CD14-positive monocyte (primary cell): ENCODE data around the gene CLDN8. TPM values are rescaled to one million over a fixed set of nuclear protein-coding genes. Genes with fewer than 3 reads are reported as not detected.

Experiments used
- DNase-seq, 3 donors: peaks; one replicate each; pipeline ENCODE4 v3.0.0-alpha.2; 2011 to 2022
- H2AFZ ChIP-seq: 2 replicates; pipeline ENCODE4 v1.6.0; 2012; ENCODE audit warnings: mild to moderate bottlenecking, low read depth, low read length, inconsistent platforms; ENCODE audit not compliant: insufficient read depth, poor library complexity, severe bottlenecking
- H3K27ac ChIP-seq, 2 donors: 1 replicate in 1 of 2; 2 replicates in 1 of 2; pipeline ENCODE4 v1.5.1; 2012 to 2013; ENCODE audit warnings: low read length in 2 of 2, control low read depth in 1 of 2, inconsistent platforms in 1 of 2, low read depth in 1 of 2, mild to moderate bottlenecking in 1 of 2
- H3K27me3 ChIP-seq, 2 donors: one replicate each; pipeline versions ENCODE4 v1.6.0 to v1.6.1; 2011 to 2013; ENCODE audit warnings: low read length in 2 of 2; ENCODE audit not compliant: control insufficient read depth in 2 of 2, insufficient read depth in 2 of 2
- H3K36me3 ChIP-seq, 2 donors: replicated peaks in 1 of 2; 1 replicate in 1 of 2; 2 replicates in 1 of 2; pipeline versions ENCODE4 v1.5.1 to v1.6.1; 2012 to 2013; ENCODE audit warnings: low read length in 2 of 2, control low read depth in 1 of 2, inconsistent platforms in 1 of 2, mild to moderate bottlenecking in 1 of 2; ENCODE audit not compliant: insufficient read depth in 2 of 2, control insufficient read depth in 1 of 2
- H3K4me1 ChIP-seq, 2 donors: 1 replicate in 1 of 2; 2 replicates in 1 of 2; pipeline versions ENCODE4 v1.5.1 to v1.6.1; 2012 to 2013; ENCODE audit warnings: low read length in 2 of 2, control low read depth in 1 of 2, inconsistent platforms in 1 of 2, mild to moderate bottlenecking in 1 of 2, moderate library complexity in 1 of 2; ENCODE audit not compliant: insufficient read depth in 2 of 2, control insufficient read depth in 1 of 2
- H3K4me2 ChIP-seq: replicated peaks from 2 replicates; pipeline ENCODE3; 2012; ENCODE audit warnings: low read length, moderate library complexity, mild to moderate bottlenecking; ENCODE audit not compliant: poor library complexity, severe bottlenecking; ENCODE audit errors: extremely low read depth
- H3K4me3 ChIP-seq, 3 experiments: fragments of 200-600 bp in 1 of 3; sonication (generic) in 1 of 3; replicated peaks in 1 of 3; 1 replicate in 2 of 3; 2 replicates in 1 of 3; pipeline ENCODE4 v1.5.1; 2011 to 2013; ENCODE audit warnings: low read length in 3 of 3, mild to moderate bottlenecking in 3 of 3, control low read depth in 2 of 3, low read depth in 2 of 3, inconsistent platforms in 1 of 3, moderate library complexity in 1 of 3
- H3K79me2 ChIP-seq: 2 replicates; pipeline ENCODE4 v1.6.0; 2012; ENCODE audit warnings: mild to moderate bottlenecking, control low read depth, inconsistent platforms, low read length, moderate library complexity; ENCODE audit not compliant: insufficient read depth
- H3K9ac ChIP-seq: 2 replicates; pipeline ENCODE4 v1.6.0; 2017; ENCODE audit warnings: low read length, mild to moderate bottlenecking; ENCODE audit not compliant: insufficient read depth, poor library complexity, severe bottlenecking
- H3K9me3 ChIP-seq, 2 donors: replicated peaks in 1 of 2; 1 replicate in 1 of 2; 2 replicates in 1 of 2; pipeline versions ENCODE4 v1.5.1 to v1.6.1; 2012 to 2013; ENCODE audit warnings: low read length in 2 of 2, control low read depth in 1 of 2; ENCODE audit not compliant: control insufficient read depth in 1 of 2, insufficient read depth in 1 of 2
- H4K20me1 ChIP-seq: 2 replicates; pipeline ENCODE4 v1.6.0; 2012; ENCODE audit warnings: mild to moderate bottlenecking, low read length, control low read depth, moderate library complexity; ENCODE audit not compliant: insufficient read depth
- H3K27ac Mint-ChIP-seq, 7 donors: one replicate each; pipeline ENCODE4 v1.8.0; 2020; ENCODE audit warnings: mild to moderate bottlenecking in 7 of 7, mixed read lengths in 7 of 7, moderate library complexity in 6 of 7, inconsistent platforms in 2 of 7
- H3K27me3 Mint-ChIP-seq, 3 donors: one replicate each; pipeline ENCODE4 v1.8.0; 2021 to 2022; ENCODE audit warnings: low read depth in 3 of 3, mild to moderate bottlenecking in 3 of 3, mixed read lengths in 3 of 3, moderate library complexity in 3 of 3, inconsistent platforms in 1 of 3
- H3K36me3 Mint-ChIP-seq, 2 donors: one replicate each; pipeline ENCODE4 v1.8.0; 2020; ENCODE audit warnings: mixed read lengths in 2 of 2, inconsistent platforms in 1 of 2, mild to moderate bottlenecking in 1 of 2
- H3K4me1 Mint-ChIP-seq: one replicate; pipeline ENCODE4 v1.8.0; 2020; ENCODE audit warnings: mild to moderate bottlenecking, mixed read lengths
- H3K4me3 Mint-ChIP-seq, 2 donors: one replicate each; pipeline ENCODE4 v1.8.0; 2020; ENCODE audit warnings: mild to moderate bottlenecking in 2 of 2, mixed read lengths in 2 of 2, moderate library complexity in 1 of 2
- H3K9me3 Mint-ChIP-seq, 7 donors: one replicate each; pipeline ENCODE4 v1.8.0; 2020 to 2022; ENCODE audit warnings: mixed read lengths in 7 of 7, mild to moderate bottlenecking in 6 of 7, moderate library complexity in 6 of 7, inconsistent platforms in 2 of 7
- WGBS: methylation state at CpG from one replicate; pipeline ENCODE4 v1.1.5; 2013; ENCODE audit warnings: missing lambda C conversion rate; ENCODE audit not compliant: insufficient coverage; 5-methylcytosine and 5-hydroxymethylcytosine counted together
- intact Hi-C, 2 donors: fragments of 100-400 bp; cut with micrococcal nuclease; formaldehyde crosslinking; loops; one replicate each; pipeline versions ENCODE4 v1.15.0 to v1.15.1; 2023
- polyA minus RNA-seq: library from RNA; depleted of rRNA, polyadenylated mRNA; stranded (reverse); fragments of >200 nt; gene quantifications from 2 replicates; pipeline ENCODE4 v1.2.3, GENCODE V29; 2012
- polyA plus RNA-seq, 3 donors: library from polyadenylated mRNA; depleted of rRNA in 1 of 3; unstranded in 2 of 3; stranded (reverse) in 1 of 3; fragments of 300-500 nt in 2 of 3; fragments of >200 nt in 1 of 3; fragmentation: Illumina TruSeq in 2 of 3; gene quantifications; 1 replicate in 2 of 3; 2 replicates in 1 of 3; pipeline ENCODE4 v1.2.3, GENCODE V29; 2012 to 2021
- total RNA-seq, 12 experiments: library from RNA in 1 of 12; stranded (reverse) in 1 of 12; fragments of 120-200 nt in 1 of 12; gene quantifications; one replicate each; pipeline ENCODE4 v1.2.4 and lab custom pipeline; 2013 to 2026; ENCODE audit warnings: mixed read lengths in 6 of 12, inconsistent platforms in 1 of 12
- TF ChIP-seq, protein P1 (sequence below): fragments of 200-600 bp; IDR thresholded peaks from one replicate; pipeline ENCODE4 v1.8.0; 2022; ENCODE audit warnings: antibody characterized with exemption, mild to moderate bottlenecking

Gene CLDN8
- total RNA-seq (2013): not detected
- polyA plus RNA-seq: not detected
- not detected in 2 replicates for polyA minus RNA-seq
- total RNA-seq (lab: John Stamatoyannopoulos, UW): 0 to 0.15 (median 0) reads per million in 11 experiments

DNA sequence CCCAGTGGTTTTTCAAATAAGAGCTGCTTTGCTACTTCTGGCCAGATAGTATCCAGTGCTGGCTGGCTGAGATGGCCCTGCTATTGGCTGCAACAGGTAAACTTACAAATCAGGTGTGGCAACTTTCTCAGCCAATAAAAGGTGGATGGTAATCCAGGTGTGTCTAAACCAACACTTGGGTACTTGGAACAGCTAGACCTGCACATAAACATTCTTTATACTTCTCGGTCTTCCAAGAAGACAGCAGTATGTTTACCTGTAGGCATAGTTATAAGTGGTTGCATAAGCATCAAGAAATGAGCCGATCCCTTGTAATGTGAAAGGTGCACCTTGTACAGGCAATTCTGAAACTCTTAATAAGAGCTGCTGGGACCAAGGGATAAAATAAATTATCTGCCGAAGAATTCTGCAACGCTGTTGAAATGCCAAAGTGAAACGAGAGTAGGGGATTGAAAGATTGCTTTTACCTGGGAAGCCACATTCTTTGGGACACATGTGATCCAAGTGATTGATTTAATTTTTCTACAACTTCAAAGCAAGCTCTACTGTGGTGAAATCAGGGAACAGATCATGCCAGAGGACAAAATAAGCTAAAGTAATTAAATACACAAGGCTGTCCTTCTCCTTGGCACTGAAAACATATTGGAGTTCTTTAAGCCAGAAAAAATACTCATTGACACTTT, at the start of gene CLDN8:
Gene CLDN8 (minus strand): TSS at position 57 of the 683 bp plus-strand sequence. CDS start 172 bp downstream, outside the sequence.
- no peak for DNase-seq
- Histone ChIP-seq H3K4me2 (no peak within 1 kb of the TSS), H3K4me3 (no peak within 1 kb of the TSS), H3K79me2 (no peaks in the 10 kb centered on the region), H3K36me3 (no peaks in the 10 kb centered on the region), H3K4me1 (no peaks in the 10 kb centered on the region), H3K9me3 (no peaks in the 10 kb centered on the region), H3K27ac (no peak within 1 kb of the TSS), H3K9ac (no peak within 1 kb of the TSS), H3K27me3 (no peaks in the 10 kb centered on the region), H2AFZ (no peak within 1 kb of the TSS), H4K20me1 (no peaks in the 10 kb centered on the region)
- Mint-ChIP-seq H3K27me3 (no peaks in the 10 kb centered on the region), H3K27ac (no peak within 1 kb of the TSS), H3K36me3 (no peaks in the 10 kb centered on the region), H3K4me3 (no peak within 1 kb of the TSS), H3K9me3 (peaks cover 0 to 6% (median 3%) of the 10 kb centered on the region in 7 donors), H3K4me1 (no peaks in the 10 kb centered on the region)
- WGBS: 92% methylated on average over 4 of the region's 5 CpGs
- TF ChIP-seq, protein P1, sequence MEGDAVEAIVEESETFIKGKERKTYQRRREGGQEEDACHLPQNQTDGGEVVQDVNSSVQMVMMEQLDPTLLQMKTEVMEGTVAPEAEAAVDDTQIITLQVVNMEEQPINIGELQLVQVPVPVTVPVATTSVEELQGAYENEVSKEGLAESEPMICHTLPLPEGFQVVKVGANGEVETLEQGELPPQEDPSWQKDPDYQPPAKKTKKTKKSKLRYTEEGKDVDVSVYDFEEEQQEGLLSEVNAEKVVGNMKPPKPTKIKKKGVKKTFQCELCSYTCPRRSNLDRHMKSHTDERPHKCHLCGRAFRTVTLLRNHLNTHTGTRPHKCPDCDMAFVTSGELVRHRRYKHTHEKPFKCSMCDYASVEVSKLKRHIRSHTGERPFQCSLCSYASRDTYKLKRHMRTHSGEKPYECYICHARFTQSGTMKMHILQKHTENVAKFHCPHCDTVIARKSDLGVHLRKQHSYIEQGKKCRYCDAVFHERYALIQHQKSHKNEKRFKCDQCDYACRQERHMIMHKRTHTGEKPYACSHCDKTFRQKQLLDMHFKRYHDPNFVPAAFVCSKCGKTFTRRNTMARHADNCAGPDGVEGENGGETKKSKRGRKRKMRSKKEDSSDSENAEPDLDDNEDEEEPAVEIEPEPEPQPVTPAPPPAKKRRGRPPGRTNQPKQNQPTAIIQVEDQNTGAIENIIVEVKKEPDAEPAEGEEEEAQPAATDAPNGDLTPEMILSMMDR: no peak
- intact Hi-C loops: no loop called here

DNA sequence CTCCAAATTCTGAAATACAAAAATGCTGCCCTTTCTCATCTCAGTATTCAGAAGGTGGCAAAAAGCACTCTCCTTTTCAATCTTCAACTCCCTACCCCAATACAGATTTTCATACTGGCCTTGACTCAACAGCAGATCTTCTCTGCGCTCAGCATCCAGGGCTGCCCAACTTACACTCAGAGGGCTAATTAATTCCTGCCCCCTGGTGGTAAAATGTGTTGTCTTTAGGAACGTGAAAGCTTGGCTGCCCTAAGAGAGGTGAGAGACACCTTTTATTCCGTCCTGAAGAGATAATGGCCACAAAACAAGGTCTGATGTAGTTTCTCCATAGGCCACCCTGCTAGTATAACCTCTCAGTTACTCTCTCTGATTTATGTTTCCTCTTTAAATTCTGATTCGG, 41.9 kb upstream of the CLDN8 start:
- no peak overlapping the region for H3K27ac ChIP-seq
- DNase-seq: no peak
- no peaks in the 10 kb centered on the region for H4K20me1 ChIP-seq
- H3K36me3 ChIP-seq: no peaks in the 10 kb centered on the region
- no peak overlapping the region for H3K4me3 Mint-ChIP-seq
- no peak overlapping the region for H3K27ac Mint-ChIP-seq
- intact Hi-C loops: no loop called here
- H3K9me3 ChIP-seq: peaks cover 0 to 4% of the 10 kb centered on the region in 2 donors
- H3K4me2 ChIP-seq: no peak overlapping the region
- WGBS: 100% methylated on average over 1 of the region's 4 CpGs
- no peaks in the 10 kb centered on the region for H3K27me3 ChIP-seq
- H2AFZ ChIP-seq: no peak overlapping the region
- H3K79me2 ChIP-seq: no peaks in the 10 kb centered on the region
- H3K4me1 Mint-ChIP-seq: no peaks in the 10 kb centered on the region
- TF ChIP-seq, protein P1: no peak
- no peak overlapping the region for H3K4me3 ChIP-seq
- peaks cover 0 to 2% (median 0%) of the 10 kb centered on the region in 3 donors for H3K27me3 Mint-ChIP-seq
- no peak overlapping the region for H3K9ac ChIP-seq
- H3K4me1 ChIP-seq: no peaks in the 10 kb centered on the region
- peaks cover 0 to 10% (median 1%) of the 10 kb centered on the region in 7 donors for H3K9me3 Mint-ChIP-seq
- H3K36me3 Mint-ChIP-seq: no peaks in the 10 kb centered on the region
